Neural cell (in vitro differentiated cells): ENCODE data around the gene ZMIZ2. TPM values are rescaled to one million over a fixed set of nuclear protein-coding genes. Genes with fewer than 3 reads are reported as not detected.

Source experiments
- H2AFZ ChIP-seq: fragments of 200-600, 300-800 bp; sonication (generic), shearing (Covaris generic); 2 replicates; pipeline ENCODE4 v1.6.0; 2014; ENCODE audit warnings: low read depth, mild to moderate bottlenecking, antibody characterized with exemption, low read length, moderate library complexity
- H3F3A ChIP-seq: fragments of 200-600 bp; shearing (Covaris generic); 2 replicates; pipeline ENCODE4 v1.6.1; 2016; ENCODE audit warnings: mild to moderate bottlenecking, moderate library complexity, mixed read lengths, antibody characterized with exemption, low read length; ENCODE audit not compliant: insufficient read depth, poor library complexity, severe bottlenecking
- H3K27ac ChIP-seq: fragments of 200-600, 300-800 bp; sonication (generic), shearing (Covaris generic); 2 replicates; pipeline ENCODE4 v1.5.1; 2014; ENCODE audit warnings: mild to moderate bottlenecking, low read length, moderate library complexity
- H3K27me3 ChIP-seq: fragments of 300-800, 200-600 bp; sonication (generic), shearing (Covaris generic); 2 replicates; pipeline ENCODE4 v1.6.0; 2014; ENCODE audit warnings: mild to moderate bottlenecking, low read depth, low read length, moderate library complexity; ENCODE audit not compliant: insufficient read depth
- H3K36me3 ChIP-seq: fragments of 300-800, 200-600 bp; sonication (generic), shearing (Covaris generic); 2 replicates; pipeline ENCODE4 v1.5.1; 2014; ENCODE audit warnings: mild to moderate bottlenecking, antibody characterized with exemption, low read length, moderate library complexity; ENCODE audit not compliant: insufficient read depth
- H3K4me2 ChIP-seq: fragments of 300-800, 200-600 bp; sonication (generic), shearing (Covaris generic); 2 replicates; pipeline ENCODE4 v1.6.0; 2014; ENCODE audit warnings: mild to moderate bottlenecking, low read length
- H3K4me3 ChIP-seq: fragments of 300-800, 200-600 bp; sonication (generic), shearing (Covaris generic); 2 replicates; pipeline ENCODE4 v1.5.1; 2014; ENCODE audit warnings: mild to moderate bottlenecking, low read length, moderate library complexity
- H3K79me2 ChIP-seq: fragments of 200-600 bp; shearing (Covaris generic); replicated peaks from 2 replicates; pipeline ENCODE4 v1.6.0; 2014; ENCODE audit warnings: mild to moderate bottlenecking, low read length, moderate library complexity; ENCODE audit not compliant: insufficient read depth
- H3K9ac ChIP-seq: fragments of 300-800, 200-600 bp; sonication (generic), shearing (Covaris generic); 2 replicates; pipeline ENCODE4 v1.6.1; 2016; ENCODE audit warnings: mild to moderate bottlenecking, low read length, mixed read lengths
- H3K9me2 ChIP-seq: fragments of 200-600 bp; shearing (Covaris generic); 2 replicates; pipeline ENCODE4 v1.6.1; 2016; ENCODE audit warnings: mild to moderate bottlenecking, low read length, mixed read lengths; ENCODE audit not compliant: insufficient read depth
- H3K9me3 ChIP-seq: fragments of 200-600, 300-800 bp; sonication (generic), shearing (Covaris generic); 2 replicates; pipeline ENCODE4 v1.6.1; 2016; ENCODE audit warnings: mild to moderate bottlenecking, mixed run types, low read length, moderate library complexity, mixed read lengths
- H4K20me1 ChIP-seq: fragments of 200-600 bp; shearing (Covaris generic); 2 replicates; pipeline ENCODE4 v1.6.1; 2016; ENCODE audit warnings: mild to moderate bottlenecking, mixed run types; ENCODE audit not compliant: insufficient read depth
- CTCF ChIP-seq: fragments of 450-650 bp; IDR thresholded peaks from 2 replicates; pipeline ENCODE4 v1.5.1; 2014; ENCODE audit warnings: antibody characterized with exemption, mild to moderate bottlenecking, moderate library complexity; ENCODE audit not compliant: poor library complexity, severe bottlenecking
- EP300 ChIP-seq: fragments of 450-650 bp; conservative IDR thresholded peaks from 2 replicates; pipeline ENCODE4 v1.6.1; 2014; ENCODE audit warnings: antibody characterized with exemption, mild to moderate bottlenecking, moderate library complexity; ENCODE audit not compliant: poor library complexity, severe bottlenecking
- EZH2 ChIP-seq: fragments of 200-600, 300-800 bp; shearing (Covaris generic), sonication (generic); IDR thresholded peaks from 2 replicates; pipeline ENCODE4 v1.6.1; 2014; ENCODE audit warnings: antibody characterized with exemption, low read length, borderline replicate concordance, mild to moderate bottlenecking; ENCODE audit not compliant: insufficient read depth, poor library complexity, severe bottlenecking
- MXI1 ChIP-seq: fragments of 450-650 bp; conservative IDR thresholded peaks from 2 replicates; pipeline ENCODE4 v1.6.1; 2014; ENCODE audit warnings: antibody characterized with exemption, mild to moderate bottlenecking; ENCODE audit not compliant: poor library complexity, severe bottlenecking
- POLR2AphosphoS5 ChIP-seq: IDR thresholded peaks from 2 replicates; pipeline ENCODE4 v1.6.1; 2012
- RAD21 ChIP-seq: fragments of 450-650 bp; conservative IDR thresholded peaks from 2 replicates; pipeline ENCODE4 v1.6.1; 2014; ENCODE audit warnings: antibody characterized with exemption, mild to moderate bottlenecking, moderate library complexity
- REST ChIP-seq: IDR thresholded peaks from 2 replicates; pipeline ENCODE4 v1.6.1; 2012; ENCODE audit warnings: borderline replicate concordance
- SMC3 ChIP-seq: fragments of 450-650 bp; conservative IDR thresholded peaks from 2 replicates; pipeline ENCODE4 v1.6.1; 2014; ENCODE audit warnings: antibody characterized with exemption, mild to moderate bottlenecking, moderate library complexity; ENCODE audit not compliant: poor library complexity
- TAF1 ChIP-seq: IDR thresholded peaks from 2 replicates; pipeline ENCODE4 v1.6.1; 2012; ENCODE audit warnings: low read depth
- polyA plus RNA-seq: library from polyadenylated mRNA; depleted of rRNA; stranded (reverse); fragments of >200 nt; gene quantifications from 2 replicates; pipeline ENCODE4 v1.2.3, GENCODE V29; 2014

The ZMIZ2 gene
- polyA plus RNA-seq, 1 donor from 2014 or later = 18.3 TPM

GRCh38 chr7:44782460-44782859, 33.8 kb downstream of the ZMIZ2 start:
- H3K9ac ChIP-seq = no peak overlapping the region
- no peaks in the 10 kb centered on the region for H4K20me1 ChIP-seq
- H3K36me3 ChIP-seq = no peaks in the 10 kb centered on the region
- H3F3A ChIP-seq = no peaks in the 10 kb centered on the region
- no peaks in the 10 kb centered on the region for H3K9me3 ChIP-seq
- H3K4me2 ChIP-seq = no peak overlapping the region
- no peak overlapping the region for H3K27ac ChIP-seq
- TF ChIP-seq TAF1 (no peak), POLR2AphosphoS5 (no peak), SMC3 (no peak), MXI1 (no peak), EZH2 (no peak), REST (no peak), EP300 (no peak), RAD21 (no peak), CTCF (no peak)
- H3K79me2 ChIP-seq = no peaks in the 10 kb centered on the region
- H3K27me3 ChIP-seq = no peaks in the 10 kb centered on the region
- H2AFZ ChIP-seq = no peak overlapping the region
- H3K9me2 ChIP-seq = no peaks in the 10 kb centered on the region
- H3K4me3 ChIP-seq = no peak overlapping the region

- Histone ChIP-seq H3K9me2 (no peaks in the 10 kb centered on the region), H3F3A (no peaks in the 10 kb centered on the region), H3K4me2 (no peak overlapping the region), H3K36me3 (no peaks in the 10 kb centered on the region), H3K79me2 (no peaks in the 10 kb centered on the region), H3K27me3 (no peaks in the 10 kb centered on the region), H4K20me1 (no peaks in the 10 kb centered on the region), H3K9ac (no peak overlapping the region), H2AFZ (no peak overlapping the region), H3K27ac (no peak overlapping the region), H3K4me3 (no peak overlapping the region), H3K9me3 (no peaks in the 10 kb centered on the region)
- TF ChIP-seq MXI1 = no peak
- TF ChIP-seq EP300 = no peak
Measured at GRCh38 chr7:44783407-44783806, 34.8 kb downstream of the ZMIZ2 start.

- H3K27me3 ChIP-seq = no peaks in the 10 kb centered on the region
- no peak overlapping the region for H2AFZ ChIP-seq
- H3K9me3 ChIP-seq = no peaks in the 10 kb centered on the region
- no peak overlapping the region for H3K27ac ChIP-seq
- TF ChIP-seq EP300 (no peak), TAF1 (no peak), REST (no peak), RAD21 (no peak), MXI1 (no peak), EZH2 (no peak), POLR2AphosphoS5 (no peak), CTCF (no peak), SMC3 (no peak)
- H3K4me3 ChIP-seq = no peak overlapping the region
- H3K79me2 ChIP-seq = no peaks in the 10 kb centered on the region
- H4K20me1 ChIP-seq = no peaks in the 10 kb centered on the region
- no peaks in the 10 kb centered on the region for H3K36me3 ChIP-seq
- no peak overlapping the region for H3K4me2 ChIP-seq
- H3K9me2 ChIP-seq = no peaks in the 10 kb centered on the region
- no peak overlapping the region for H3K9ac ChIP-seq
- no peaks in the 10 kb centered on the region for H3F3A ChIP-seq
Measured at GRCh38 chr7:44784364-44784763, 35.7 kb downstream of the ZMIZ2 start.
